ENCODE results near the gene OPHN1.

- TF ChIP-seq, protein P1, sequence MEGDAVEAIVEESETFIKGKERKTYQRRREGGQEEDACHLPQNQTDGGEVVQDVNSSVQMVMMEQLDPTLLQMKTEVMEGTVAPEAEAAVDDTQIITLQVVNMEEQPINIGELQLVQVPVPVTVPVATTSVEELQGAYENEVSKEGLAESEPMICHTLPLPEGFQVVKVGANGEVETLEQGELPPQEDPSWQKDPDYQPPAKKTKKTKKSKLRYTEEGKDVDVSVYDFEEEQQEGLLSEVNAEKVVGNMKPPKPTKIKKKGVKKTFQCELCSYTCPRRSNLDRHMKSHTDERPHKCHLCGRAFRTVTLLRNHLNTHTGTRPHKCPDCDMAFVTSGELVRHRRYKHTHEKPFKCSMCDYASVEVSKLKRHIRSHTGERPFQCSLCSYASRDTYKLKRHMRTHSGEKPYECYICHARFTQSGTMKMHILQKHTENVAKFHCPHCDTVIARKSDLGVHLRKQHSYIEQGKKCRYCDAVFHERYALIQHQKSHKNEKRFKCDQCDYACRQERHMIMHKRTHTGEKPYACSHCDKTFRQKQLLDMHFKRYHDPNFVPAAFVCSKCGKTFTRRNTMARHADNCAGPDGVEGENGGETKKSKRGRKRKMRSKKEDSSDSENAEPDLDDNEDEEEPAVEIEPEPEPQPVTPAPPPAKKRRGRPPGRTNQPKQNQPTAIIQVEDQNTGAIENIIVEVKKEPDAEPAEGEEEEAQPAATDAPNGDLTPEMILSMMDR (conservative IDR thresholded peaks at IDR 0.05): no peak
- TF ChIP-seq ZFX (IDR thresholded peaks at IDR 0.05): no peak
Observed at GRCh38 chrX:68061206-68061535, 372.1 kb downstream of the OPHN1 start.

Measured in C4-2B (cell line).